Ovary (tissue), 9 donors: ENCODE results near the gene YTHDF1. TPM values are rescaled to one million over a fixed set of nuclear protein-coding genes. Genes with fewer than 3 reads are reported as not detected.

Experiments used
- DNase-seq, 5 donors: peaks; one replicate each; pipeline ENCODE4 v3.0.0-alpha.2; 2019 to 2020
- H3K27ac ChIP-seq, 2 donors: fragments of 200-600 bp; one replicate each; pipeline versions ENCODE4 v1.5.1 to v1.8.0; 2019 to 2022
- H3K27me3 ChIP-seq: fragments of 200-600 bp; one replicate; pipeline ENCODE4 v1.8.0; 2022
- H3K36me3 ChIP-seq: fragments of 200-600 bp; sonication (generic); one replicate; pipeline ENCODE4 v1.5.1; 2019
- H3K4me1 ChIP-seq: one replicate; pipeline ENCODE4 v1.8.1; 2013; ENCODE audit warnings: mild to moderate bottlenecking, moderate library complexity; ENCODE audit not compliant: insufficient read depth
- H3K4me3 ChIP-seq: fragments of 200-600 bp; sonication (generic); one replicate; pipeline ENCODE4 v1.5.1; 2017
- H3K9me3 ChIP-seq, 2 donors: fragments of 200-600 bp in 1 of 2; sonication (generic) in 1 of 2; one replicate each; pipeline versions ENCODE4 v1.5.1 to v1.8.1; 2013 to 2019; ENCODE audit warnings: mild to moderate bottlenecking in 1 of 2, moderate library complexity in 1 of 2
- EP300 ChIP-seq: sonication (generic); formaldehyde crosslinking; IDR thresholded peaks from one replicate; pipeline ENCODE4 v1.6.1; 2017; ENCODE audit warnings: antibody characterized with exemption
- POLR2A ChIP-seq: fragments of 450-650 bp; IDR thresholded peaks from one replicate; pipeline ENCODE4 v1.6.1; 2017; ENCODE audit warnings: antibody characterized with exemption, mild to moderate bottlenecking, moderate library complexity
- WGBS, 3 donors: extraction: QIAGEN DNeasy Blood & Tissue Kit in 1 of 3; methylation state at CpG; one replicate each; pipeline versions ENCODE4 v1.1.5 to v1.1.7; 2013 to 2017; 5-methylcytosine and 5-hydroxymethylcytosine counted together
- intact Hi-C, 4 donors: fragments of 100-400 bp; cut with DNase I; formaldehyde crosslinking; loops; one replicate each; pipeline versions ENCODE4 v1.11.0 to v1.15.1; 2022 to 2023
- polyA plus RNA-seq, 2 donors: library from polyadenylated mRNA; stranded (reverse); fragments of 200-250 nt in 1 of 2; fragments of 350-450 nt in 1 of 2; fragmentation: Illumina TruSeq in 1 of 2; extraction: RNeasy Lipid Tissue Mini Kit (QIAGEN cat#74804) in 1 of 2; gene quantifications; one replicate each; pipeline ENCODE4 v1.2.3, GENCODE V29; 2013 to 2014
- total RNA-seq, 7 donors: library from RNA; depleted of rRNA in 2 of 7; stranded (reverse); fragments of >200 nt in 2 of 7; fragmentation: NEBNext Ultra II Directional in 3 of 7; extraction: Animal tissue kit (Norgen Biotek cat#: 25700) in 3 of 7; gene quantifications; one replicate each; pipeline versions ENCODE4 v1.1.0 to v1.2.4, GENCODE V29; 2016 to 2023
- TF ChIP-seq, protein P1 (sequence below), 3 donors: fragments of 450-650 bp in 2 of 3; fragments of 200-600 bp in 1 of 3; IDR thresholded peaks; one replicate each; pipeline versions ENCODE4 v1.5.1 to v1.8.0; 2016 to 2022; ENCODE audit warnings: antibody characterized with exemption in 3 of 3, mild to moderate bottlenecking in 1 of 3
- donor health status: DM: no; HTN: no; CAD: no; lungs with moderate emphysema.
- donor health status: DM: no; HTN: no; CAD: no.
- donor health status: Bipolar disorder and iron deficiency.
- donor health status: DM: yes; HTN: yes; CAD: no.
- donor health status: DM: no; HTN: no; CAD: no.
- donor health status: DM: yes; HTN: yes; CAD: no.

The YTHDF1 gene
- total and polyA plus RNA-seq, 9 donors, result 17.0 to 39.4 (median 30.5) TPM

DNA sequence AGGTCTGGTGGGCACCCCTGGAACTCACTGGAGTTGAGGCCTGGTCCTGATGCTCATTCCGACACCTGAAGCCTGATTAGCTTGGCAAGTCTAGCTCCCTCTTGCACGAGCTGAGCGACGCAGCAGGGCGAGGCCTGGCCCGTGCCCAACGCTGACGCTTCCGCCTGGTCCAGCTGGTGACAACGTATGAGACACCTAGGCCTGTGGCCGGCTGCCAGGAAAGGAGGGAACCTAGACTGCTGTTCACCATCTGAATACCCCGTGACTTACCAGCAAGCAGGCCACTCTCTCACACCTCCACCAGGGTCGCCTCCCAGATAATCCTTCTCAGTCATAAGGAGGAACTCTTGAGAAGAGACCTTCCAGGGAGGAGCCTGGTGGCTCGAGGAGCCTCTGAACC is 24.5 kb downstream of the YTHDF1 start:
- DNase-seq, result no peak
- H3K4me1 ChIP-seq, result no peaks in the 10 kb centered on the region
- no peak overlapping the region for H3K4me3 ChIP-seq
- no peaks in the 10 kb centered on the region for H3K27me3 ChIP-seq
- H3K27ac ChIP-seq, result no peak overlapping the region
- H3K36me3 ChIP-seq, result no peaks in the 10 kb centered on the region
- WGBS, 3 donors, result 69 to 77% (median 77%) methylated on average over 14 of the region's 14 CpGs
- TF ChIP-seq EP300 (no peak), POLR2A (no peak)
- TF ChIP-seq, protein P1, sequence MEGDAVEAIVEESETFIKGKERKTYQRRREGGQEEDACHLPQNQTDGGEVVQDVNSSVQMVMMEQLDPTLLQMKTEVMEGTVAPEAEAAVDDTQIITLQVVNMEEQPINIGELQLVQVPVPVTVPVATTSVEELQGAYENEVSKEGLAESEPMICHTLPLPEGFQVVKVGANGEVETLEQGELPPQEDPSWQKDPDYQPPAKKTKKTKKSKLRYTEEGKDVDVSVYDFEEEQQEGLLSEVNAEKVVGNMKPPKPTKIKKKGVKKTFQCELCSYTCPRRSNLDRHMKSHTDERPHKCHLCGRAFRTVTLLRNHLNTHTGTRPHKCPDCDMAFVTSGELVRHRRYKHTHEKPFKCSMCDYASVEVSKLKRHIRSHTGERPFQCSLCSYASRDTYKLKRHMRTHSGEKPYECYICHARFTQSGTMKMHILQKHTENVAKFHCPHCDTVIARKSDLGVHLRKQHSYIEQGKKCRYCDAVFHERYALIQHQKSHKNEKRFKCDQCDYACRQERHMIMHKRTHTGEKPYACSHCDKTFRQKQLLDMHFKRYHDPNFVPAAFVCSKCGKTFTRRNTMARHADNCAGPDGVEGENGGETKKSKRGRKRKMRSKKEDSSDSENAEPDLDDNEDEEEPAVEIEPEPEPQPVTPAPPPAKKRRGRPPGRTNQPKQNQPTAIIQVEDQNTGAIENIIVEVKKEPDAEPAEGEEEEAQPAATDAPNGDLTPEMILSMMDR (IDR thresholded peaks at IDR 0.05), result no peak
- intact Hi-C loops, result no loop called here
- H3K9me3 ChIP-seq, result no peaks in the 10 kb centered on the region

DNA sequence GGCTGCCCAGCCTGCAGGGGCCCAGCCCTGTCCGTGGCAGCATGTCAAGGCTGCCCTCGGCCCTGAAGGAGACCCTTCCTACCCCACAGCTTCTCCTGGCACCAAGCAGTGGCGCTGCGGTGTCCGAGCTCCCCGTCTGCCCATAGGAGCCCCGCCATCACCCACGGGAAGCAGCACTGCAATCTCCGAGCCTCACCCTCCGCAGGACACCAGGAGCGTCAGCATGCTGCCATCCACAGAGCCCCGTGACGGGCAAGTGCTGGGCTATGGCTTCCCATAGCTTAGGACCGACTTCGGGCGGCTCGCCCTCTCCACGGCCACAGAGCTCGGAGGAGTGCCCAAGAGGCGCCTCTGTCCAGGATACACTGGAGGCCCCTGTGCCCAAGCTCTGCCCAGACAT is 25.1 kb downstream of the YTHDF1 start:
- Histone ChIP-seq H3K4me1 (no peaks in the 10 kb centered on the region), H3K4me3 (no peak overlapping the region), H3K27me3 (no peaks in the 10 kb centered on the region), H3K9me3 (no peaks in the 10 kb centered on the region), H3K36me3 (no peaks in the 10 kb centered on the region), H3K27ac (no peak overlapping the region)
- TF ChIP-seq EP300 (no peak), POLR2A (no peak)
- intact Hi-C loops, result no loop called here
- WGBS, 3 donors, result 84 to 91% (median 87%) methylated on average over 20 of the region's 20 CpGs
- DNase-seq, result no peak

DNA sequence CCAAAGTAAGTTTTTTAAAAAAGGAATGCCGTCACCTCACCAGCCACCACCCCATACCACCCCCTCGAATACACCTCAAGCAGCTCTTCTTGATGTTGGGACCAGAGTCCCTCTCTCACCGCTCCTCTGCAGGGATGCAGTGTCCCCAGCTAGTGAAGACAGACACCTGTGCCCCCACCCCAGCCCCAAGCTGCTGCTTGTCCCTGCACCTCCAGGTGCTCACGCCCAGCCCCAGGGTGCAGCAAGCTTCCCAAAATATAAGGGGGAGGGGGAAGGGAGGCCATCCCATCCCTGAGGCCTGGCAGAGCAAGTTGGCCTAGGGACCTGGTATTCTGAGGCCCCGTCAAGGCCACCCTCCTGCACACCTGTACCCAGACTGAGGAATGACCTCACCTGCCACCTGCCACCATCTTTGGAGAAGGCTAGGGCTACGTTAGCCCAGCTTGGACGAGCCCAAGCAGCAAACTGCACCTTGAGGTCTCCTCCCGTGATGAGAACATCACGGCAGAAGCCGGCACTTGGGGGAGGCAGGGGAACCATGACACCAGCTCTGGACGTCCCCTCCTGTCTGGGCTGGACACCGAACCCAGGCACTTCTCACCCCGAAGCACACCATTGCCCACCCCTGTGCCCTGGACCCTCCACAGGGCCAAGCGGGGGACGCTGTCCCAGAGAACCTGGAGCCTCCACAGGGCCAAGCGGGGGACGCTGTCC is 25.9 kb downstream of the YTHDF1 start:
- Histone ChIP-seq H3K27ac (no peak overlapping the region), H3K27me3 (no peaks in the 10 kb centered on the region), H3K36me3 (no peaks in the 10 kb centered on the region), H3K4me1 (no peaks in the 10 kb centered on the region), H3K9me3 (no peaks in the 10 kb centered on the region), H3K4me3 (no peak overlapping the region)
- WGBS, 3 donors, result 82 to 86% (median 85%) methylated on average over 16 to 17 of the region's 17 CpGs
- DNase-seq, result no peak
- TF ChIP-seq, protein P1 (IDR thresholded peaks at IDR 0.05), result no peak
- TF ChIP-seq POLR2A (no peak), EP300 (no peak)
- intact Hi-C loops, result no loop called here

DNA sequence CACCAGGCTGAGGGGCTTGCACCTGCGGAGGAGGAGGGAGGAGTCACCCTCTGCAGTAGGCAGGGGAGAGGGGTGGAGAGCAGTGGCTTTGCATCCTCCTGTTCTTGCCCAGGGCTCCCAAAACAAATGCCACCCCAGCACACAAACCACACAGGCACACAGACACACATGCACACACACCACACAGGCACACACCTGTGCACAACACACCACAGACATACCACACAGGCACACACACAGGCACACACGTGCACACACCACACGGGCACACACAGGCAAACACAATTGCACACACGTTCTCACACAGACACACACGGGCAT is 26.6 kb downstream of the YTHDF1 start:
- Histone ChIP-seq H3K36me3 (no peaks in the 10 kb centered on the region), H3K4me3 (no peak overlapping the region), H3K4me1 (no peaks in the 10 kb centered on the region), H3K27ac (no peak overlapping the region), H3K27me3 (no peaks in the 10 kb centered on the region), H3K9me3 (no peaks in the 10 kb centered on the region)
- DNase-seq, result no peak
- WGBS, 3 donors, result 67 to 87% (median 85%) methylated on average over 5 of the region's 5 CpGs
- intact Hi-C loops, result no loop called here
- no peak for TF ChIP-seq POLR2A
- TF ChIP-seq EP300, result no peak
- TF ChIP-seq, protein P1 (IDR thresholded peaks at IDR 0.05), result no peak

DNA sequence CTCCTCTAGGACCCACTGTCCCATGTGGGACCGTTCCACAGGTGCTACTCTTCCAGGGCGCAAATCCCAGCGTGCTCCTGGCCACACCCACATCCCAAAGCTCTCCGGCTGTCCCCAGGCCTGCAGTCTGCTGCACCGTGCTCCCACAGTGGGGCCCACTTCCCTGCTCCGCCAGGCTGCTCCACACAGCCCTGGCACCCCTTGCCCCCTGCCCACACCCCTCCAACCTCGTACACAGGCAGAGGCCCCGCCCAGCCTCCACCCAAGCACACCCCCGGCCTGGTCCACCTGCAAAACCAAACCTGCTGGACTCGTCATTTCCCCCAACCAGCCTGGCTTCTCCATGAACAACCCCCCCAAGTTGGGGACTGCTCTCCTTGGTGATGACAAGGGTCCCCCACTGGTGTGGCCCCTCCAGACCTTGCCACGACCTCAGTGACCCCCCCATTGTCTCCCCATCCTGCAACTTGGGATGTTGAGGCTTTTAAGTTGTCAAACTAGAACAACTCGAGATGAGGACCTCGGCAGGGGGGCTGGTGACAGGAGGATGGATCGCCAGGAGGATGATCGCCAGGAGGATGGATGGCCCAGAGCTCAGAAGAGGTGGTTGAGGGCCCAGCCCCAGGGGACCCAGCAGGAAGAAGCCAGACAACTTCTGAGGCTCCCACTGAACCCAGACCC is 27.1 kb downstream of the YTHDF1 start:
- Histone ChIP-seq H3K4me1 (no peaks in the 10 kb centered on the region), H3K4me3 (no peak overlapping the region), H3K27me3 (no peaks in the 10 kb centered on the region), H3K27ac (no peak overlapping the region), H3K9me3 (no peaks in the 10 kb centered on the region), H3K36me3 (no peaks in the 10 kb centered on the region)
- intact Hi-C loops, result no loop called here
- TF ChIP-seq, protein P1 (IDR thresholded peaks at IDR 0.05), result no peak
- no peak for TF ChIP-seq POLR2A
- no peak for TF ChIP-seq EP300
- no peak for DNase-seq
- 56 to 66% (median 64%) methylated on average over 14 to 15 of the region's 15 CpGs for WGBS, 3 donors
